GM03348 (cell line): ENCODE measurements around the gene AGAP6.
"Not testable (repeated sequence)": the region's sequence is repeated elsewhere in the genome, so short reads cannot be mapped to it uniquely, and the experiment has no call there.

Experiments
- DNase-seq: peaks from one replicate; pipeline ENCODE4 v3.0.0; 2012; ENCODE audit warnings: low spot score

The AGAP6 gene

DNA sequence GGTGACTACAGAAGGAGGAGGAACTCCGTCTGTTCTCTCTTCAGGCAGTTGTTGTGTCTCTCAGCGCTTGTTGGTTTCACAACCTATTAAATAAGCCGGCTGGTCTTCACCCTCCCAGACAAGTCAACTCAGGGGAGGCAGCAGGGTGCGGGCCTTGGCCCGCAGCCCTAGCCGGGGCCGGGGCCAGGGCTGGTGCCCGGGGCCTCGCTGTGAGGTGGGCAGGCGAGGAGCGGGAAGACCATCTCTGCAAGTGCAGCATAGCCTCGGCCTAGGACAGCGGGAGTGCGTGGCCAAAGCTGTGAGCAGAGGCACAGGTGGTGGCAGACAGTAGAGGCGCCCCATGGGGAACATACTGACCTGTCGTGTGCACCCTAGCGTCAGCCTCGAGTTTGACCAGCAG, at the start of gene AGAP6:
Gene AGAP6 (plus strand): TSS at position 31 of the 400 bp plus-strand sequence. CDS start 310 bp downstream, at position 341.
- DNase-seq, result not testable (repeated sequence)

DNA sequence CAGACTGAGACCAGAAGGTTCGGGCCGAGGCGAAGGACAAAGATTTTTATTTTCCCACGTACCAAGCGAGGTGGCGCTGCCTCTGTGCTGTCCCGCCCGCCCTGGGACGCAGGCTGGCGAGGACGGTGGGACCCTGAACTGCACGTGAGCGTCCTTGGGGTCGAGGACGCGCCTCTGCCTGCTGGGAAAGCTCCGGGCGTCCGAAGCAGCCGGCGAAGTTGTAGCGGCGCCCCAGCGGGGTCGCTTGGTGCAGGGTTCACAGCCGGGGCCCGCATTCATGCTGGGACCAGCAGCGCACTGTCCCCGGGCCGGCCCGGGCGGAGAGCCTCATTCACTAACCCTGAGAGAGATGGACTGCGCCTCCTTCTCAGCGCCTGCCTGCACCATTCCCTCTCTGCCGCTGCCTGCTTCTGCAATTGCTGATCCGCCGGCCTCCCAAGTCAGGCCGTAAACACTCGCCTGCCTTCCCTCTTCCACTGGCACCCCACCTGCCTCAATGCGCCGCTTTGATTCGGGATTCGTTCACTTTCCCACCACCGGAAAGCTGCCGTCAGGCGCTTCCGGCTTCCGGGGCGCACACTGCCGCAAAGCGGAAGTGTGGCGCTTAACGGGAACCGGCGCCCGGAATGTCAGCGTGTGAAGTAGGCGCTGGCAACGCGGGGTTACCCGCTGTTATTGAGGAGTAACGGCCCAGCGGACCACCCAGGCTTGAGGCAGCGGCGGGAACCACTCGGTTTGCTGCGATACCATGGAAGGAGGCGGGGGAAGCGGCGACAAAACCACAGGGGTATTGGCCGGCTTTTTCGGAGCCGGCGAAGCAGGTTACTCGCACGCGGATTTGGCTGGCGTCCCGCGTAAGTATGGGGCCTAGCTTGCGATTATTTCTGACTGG, 46.5 kb upstream of the AGAP6 start, which contains the start of the genes PARG and TIMM23B:
Gene PARG (minus strand): TSS at position 581 of the 892 bp plus-strand sequence. CDS start 302 bp downstream, at position 279.
Gene TIMM23B (plus strand): TSS at position 607 of the 892 bp plus-strand sequence. CDS start 142 bp downstream, at position 749.
- DNase-seq, result peak; percentile 74

DNA sequence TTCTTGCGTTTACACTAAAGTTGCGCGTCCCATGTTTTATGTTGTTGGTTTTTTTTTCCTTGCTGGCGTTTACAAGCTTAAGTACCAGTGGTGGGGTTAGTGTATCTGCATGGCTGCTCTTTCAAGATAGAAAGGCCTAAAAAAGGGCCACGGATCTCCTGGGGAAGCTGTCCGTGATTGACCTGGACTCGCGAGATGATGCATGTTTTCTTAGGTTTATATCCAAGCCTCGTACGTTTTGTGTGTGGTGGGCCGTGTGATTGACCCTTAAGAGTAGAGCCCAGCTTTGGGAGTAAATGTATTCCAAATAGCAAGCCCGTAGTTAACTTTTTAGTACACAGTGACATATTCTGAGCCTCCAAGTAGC, 45.9 kb upstream of the AGAP6 start:
- DNase-seq, result not testable (repeated sequence)

- DNase-seq, result not testable (repeated sequence)
These were observed 44.6 kb upstream of the AGAP6 start for GRCh38 chr10:49943607-49944006.

GRCh38 chr10:49948142-49948541, 40.1 kb upstream of the AGAP6 start:
- DNase-seq, result not testable (repeated sequence)

DNA sequence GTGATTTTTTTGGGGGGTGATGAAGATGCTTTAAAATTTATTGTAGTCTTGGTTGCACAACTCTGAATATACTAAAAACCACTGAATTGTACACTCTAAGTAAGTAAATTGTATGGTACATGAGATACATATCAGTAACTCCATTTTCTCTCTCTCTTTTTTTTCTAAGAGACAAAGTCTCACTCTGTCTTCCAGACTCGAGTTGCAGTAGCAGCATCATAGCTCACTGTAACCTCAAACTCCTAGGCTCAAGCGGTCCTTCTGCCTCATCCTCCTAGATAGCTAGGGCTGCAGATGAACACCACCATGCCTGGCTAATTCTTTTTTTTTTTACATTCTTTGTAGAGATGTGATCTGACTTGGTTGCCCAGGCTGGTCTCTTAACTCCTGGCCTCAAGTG, 39.5 kb upstream of the AGAP6 start:
- DNase-seq, result not testable (repeated sequence)

DNA sequence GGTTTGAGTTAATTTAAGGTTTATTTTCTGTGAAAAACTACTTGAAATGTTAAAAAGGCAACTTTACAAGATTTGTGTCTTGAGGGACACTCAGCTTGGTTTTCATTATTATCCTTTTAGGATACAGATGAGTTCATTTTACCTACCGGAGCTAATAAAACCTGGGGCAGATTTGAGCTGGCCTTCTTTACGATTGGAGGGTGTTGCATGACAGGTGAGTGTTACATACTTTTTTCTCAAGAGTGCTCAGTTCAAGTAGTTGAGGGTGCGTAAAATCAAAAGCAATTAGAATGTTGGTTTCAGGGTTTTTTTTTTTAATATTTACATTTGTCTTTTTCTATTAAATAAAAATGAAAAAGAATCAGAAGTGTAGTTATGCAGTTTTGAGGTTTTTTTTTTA, 36.2 kb upstream of the AGAP6 start:
- DNase-seq, result not testable (repeated sequence)

DNA sequence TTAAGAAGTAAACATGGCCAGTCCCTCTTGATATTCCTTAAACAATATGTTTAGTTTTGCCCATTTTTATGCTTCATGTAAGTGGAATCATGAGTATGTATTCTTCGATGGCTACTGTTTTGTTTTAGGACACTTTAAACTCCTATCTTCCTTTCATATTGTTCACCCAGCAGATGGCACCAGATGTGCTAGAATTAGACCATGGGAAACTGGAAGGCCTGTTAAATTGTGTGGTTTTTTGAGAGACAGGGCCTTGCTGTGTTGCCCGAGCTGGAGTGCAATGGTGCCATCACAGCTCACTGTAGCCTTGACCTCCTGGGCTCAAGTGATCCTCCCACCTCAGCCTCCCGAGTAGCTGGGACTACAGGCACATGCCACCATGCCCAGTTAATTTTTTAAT, 35.1 kb upstream of the AGAP6 start:
- not testable (repeated sequence) for DNase-seq

DNA sequence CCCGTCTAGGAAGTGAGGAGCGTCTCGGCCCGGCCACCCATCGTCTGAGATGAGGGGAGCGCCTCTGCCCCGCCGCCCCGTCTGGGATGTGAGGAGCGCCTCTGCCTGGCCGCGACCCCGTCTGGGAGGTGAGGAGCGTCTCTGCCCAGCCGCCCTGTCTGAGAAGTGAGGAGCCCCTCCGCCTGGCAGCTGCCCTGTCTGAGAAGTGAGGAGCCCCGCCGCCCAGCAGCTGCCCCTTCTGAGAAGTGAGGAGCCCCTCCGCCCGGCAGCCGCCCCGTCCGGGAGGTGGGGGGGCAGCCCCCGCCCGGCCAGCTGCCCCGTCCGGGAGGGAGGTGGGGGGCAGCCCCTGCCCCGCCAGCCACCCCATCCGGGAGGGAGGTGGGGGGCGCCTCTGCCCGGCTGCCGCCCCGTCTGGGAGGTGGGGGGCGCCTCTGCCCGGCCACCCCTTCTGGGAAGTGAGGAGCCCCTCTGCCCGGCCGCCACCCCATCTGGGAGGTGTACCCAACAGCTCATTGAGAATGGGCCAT, 17.8 kb upstream of the AGAP6 start:
- not testable (repeated sequence) for DNase-seq

GRCh38 chr10:49971466-49971865, 16.7 kb upstream of the AGAP6 start:
- not testable (repeated sequence) for DNase-seq

DNA sequence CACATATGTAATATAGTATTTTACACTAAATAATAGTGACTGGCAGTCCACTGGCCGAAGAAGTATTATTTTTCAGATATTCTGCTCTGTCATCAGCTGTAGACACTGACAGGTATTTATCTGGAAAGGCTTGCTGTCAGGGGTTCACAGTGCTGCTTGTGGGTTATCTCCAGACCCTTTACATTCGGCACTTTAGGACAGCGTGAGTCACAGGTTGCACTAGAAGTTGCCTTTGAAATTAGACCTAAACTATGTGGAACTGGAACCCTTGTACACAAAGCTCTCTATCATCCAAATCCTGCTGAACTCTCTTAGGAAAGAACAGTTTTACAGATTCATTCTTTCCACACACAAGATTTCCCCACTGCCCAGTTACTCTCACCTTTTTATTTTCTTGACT, 16.1 kb upstream of the AGAP6 start:
- DNase-seq, result not testable (repeated sequence)

DNA sequence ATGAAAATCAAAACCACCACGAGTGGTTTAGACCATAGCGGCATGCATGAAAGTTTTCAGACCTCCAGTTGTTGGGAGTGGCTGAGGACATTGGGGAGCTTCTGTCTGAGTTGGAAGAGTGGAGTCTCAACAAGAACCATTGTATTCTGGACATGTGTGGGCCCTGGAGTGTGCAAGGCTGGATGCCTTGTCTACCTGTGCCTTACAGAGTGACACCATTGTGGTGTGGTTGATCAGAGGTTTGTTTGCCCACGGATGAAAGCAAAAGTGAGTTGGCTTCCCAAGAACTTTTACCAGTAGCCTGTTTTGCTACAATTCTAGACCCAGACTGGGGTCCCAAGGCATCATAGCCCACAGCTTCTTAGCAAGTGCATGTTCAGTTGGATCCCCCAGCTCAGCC, 10.4 kb upstream of the AGAP6 start:
- DNase-seq, result not testable (repeated sequence)

GRCh38 chr10:49987207-49987606, 999 bp upstream of the AGAP6 start:
- DNase-seq, result not testable (repeated sequence)

- DNase-seq, result not testable (repeated sequence)
These were observed 7.1 kb downstream of the AGAP6 start for GRCh38 chr10:49995321-49995720.

DNA sequence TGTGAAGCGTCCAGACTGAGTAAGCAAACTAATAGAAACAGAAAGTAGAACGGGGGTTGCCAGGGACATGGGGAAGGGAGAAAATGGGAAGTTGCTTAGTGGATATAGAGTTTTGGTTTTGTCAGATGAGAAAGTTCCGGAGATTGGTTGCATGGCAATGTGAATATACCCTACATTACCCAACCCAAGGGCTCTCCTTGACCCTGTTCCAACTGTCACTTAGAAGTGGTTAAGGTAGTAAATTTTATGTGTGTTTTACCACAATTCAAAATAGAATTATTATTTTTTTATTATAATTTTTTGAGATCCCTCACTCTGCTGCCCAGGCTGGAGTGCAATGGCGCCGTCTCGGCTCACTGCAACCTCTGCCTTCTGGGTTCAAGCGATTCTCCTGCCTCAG, 25.8 kb downstream of the AGAP6 start:
- not testable (repeated sequence) for DNase-seq

DNA sequence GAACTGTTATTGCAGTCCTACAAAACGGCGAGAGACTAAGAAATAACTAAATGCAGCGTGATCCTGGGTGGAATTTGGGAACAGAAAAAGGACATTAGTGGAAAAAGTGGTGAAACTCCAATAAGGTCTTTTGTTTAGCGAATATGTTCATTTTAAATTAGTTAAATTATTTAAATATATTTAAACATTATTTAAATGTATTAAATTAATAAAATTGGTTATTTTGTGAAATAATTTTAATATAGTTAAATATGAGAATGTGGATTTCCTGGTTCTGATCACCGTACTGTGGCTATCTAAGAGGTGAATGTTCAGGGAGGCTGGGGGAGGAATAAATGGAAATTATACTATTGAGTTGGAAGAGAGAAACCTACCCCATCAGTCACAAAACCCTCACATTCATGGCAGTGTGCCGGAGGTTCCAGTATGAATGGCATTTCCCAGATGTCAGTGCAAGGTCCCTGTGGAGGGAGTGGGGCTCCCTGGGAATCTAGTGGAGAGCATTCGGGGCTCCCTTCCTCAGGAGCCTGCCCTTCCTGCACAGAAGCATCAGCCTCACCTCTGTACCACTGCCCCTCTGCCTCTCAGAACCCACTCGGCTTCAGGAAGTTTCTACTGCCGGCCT, 27.5 kb downstream of the AGAP6 start:
- DNase-seq, result not testable (repeated sequence)

DNA sequence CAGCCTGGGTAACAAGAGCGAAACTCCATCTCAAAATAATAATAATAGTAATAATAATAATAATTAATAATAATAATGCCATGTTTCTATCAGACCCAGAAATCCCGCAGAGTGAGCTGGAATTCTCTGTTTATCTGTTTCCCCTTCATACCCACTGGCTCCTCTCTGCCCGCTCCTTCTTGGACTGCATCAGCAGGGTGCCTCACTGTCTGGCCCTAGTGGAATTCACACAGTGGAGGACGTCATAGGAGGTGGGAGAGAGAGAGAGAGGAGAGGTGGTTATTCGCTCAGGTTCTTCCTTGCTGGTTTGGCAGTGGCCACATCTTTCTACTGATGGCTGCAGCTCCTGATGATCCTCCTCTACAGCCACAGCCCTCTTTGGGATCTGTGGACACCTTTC, 28.7 kb downstream of the AGAP6 start:
- DNase-seq, result not testable (repeated sequence)

DNA sequence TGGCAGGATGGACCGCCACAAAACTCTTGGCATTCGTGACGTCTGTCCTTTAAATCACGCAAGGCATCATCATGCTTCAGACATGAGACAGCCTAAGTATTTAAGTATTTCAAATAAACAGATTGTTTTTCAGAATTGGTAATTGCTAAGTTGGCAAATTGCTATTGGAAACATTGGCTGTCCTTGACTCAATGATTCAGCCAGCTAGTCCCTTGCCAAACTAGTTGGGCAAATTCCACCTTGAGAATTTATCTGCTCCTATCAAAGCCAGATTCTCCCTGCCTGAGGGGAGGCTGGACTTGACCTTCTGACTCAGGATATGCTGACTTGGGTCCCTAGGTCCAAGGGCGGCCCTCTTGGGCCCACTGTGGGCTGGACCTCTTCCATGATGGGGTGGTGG, 29.4 kb downstream of the AGAP6 start:
- not testable (repeated sequence) for DNase-seq

- DNase-seq, result not testable (repeated sequence)
These were observed 31.1 kb downstream of the AGAP6 start for GRCh38 chr10:50019279-50019678.

DNA sequence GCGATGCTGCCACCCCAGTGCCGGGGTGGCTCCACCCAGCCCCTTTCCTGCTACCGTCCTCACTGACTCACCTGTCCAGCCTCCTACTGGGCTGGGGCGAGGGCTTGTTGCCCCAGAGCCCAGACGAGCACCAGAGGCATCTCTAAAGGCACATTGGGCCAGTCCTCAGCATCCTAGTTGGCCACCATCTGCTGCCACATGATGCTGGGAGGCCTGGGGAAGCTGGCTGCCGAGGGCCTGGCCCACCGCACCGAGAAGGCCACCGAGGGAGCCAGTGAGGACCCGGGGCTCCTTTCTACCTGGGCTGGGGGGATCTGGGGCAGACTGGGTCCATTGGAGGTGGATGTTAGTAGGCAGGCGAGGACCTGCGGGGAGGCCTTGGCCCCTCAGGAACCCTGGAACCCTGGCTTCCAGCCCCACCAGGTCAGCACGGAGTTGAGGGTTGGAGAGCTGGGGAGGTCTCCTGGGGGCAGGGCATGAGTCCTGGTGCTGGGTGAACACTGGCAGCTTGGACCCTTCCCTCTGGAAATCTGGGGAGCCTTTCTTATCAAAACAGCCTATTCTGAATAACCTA, 32.3 kb downstream of the AGAP6 start:
- DNase-seq, result not testable (repeated sequence)

GRCh38 chr10:50021646-50022045, 33.4 kb downstream of the AGAP6 start:
- no peak for DNase-seq

DNA sequence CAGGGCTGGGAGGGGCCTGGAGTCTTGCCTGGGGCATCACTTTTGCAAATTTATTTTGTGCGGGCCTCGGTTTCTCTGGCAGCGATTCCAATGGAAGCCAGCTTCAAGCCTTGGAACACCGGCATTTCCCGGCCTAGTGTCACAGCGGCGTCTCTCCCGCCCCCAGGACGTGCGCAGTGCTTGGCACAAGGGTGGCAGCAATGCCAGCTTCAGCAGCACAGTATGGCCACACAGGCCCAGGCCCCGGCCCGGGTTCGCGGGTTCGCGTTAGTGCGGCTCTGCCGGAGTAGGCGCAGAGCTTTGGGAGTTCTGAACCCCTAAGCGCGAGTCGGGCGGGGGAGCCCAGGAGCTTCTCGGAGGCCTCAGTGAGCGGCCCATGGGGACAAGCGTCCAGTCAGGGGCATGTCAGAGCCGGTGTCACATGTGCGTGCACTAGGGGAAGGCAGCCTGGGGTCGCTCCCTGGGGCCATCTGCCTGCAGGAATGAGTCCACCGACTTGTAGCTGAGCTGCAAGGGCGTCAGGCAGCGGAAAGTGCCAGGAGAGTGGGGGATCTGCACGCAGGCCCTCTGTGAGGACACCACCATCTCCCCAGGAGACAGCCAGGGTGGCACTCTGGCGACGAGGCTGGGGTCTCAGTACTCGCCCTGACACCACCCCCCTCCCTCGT, 36.6 kb downstream of the AGAP6 start:
- not testable (repeated sequence) for DNase-seq
